Body of pancreas (tissue), 4 donors: Measurements from ENCODE around the gene PSME2.

ENCODE experiments used
- POLR2A ChIP-seq, 3 donors: fragments of 450-650 bp; IDR thresholded peaks; one replicate each; pipeline ENCODE4 v1.6.1; 2016; ENCODE audit warnings: antibody characterized with exemption in 3 of 3, mild to moderate bottlenecking in 2 of 3
- TF ChIP-seq, protein P1 (sequence below), 7 experiments: fragments of 450-650 bp in 4 of 7; fragments of 200-600 bp in 3 of 7; sonication (generic) in 3 of 7; IDR thresholded peaks; one replicate each; pipeline ENCODE4 v1.5.1; 2016 to 2019; ENCODE audit warnings: antibody characterized with exemption in 7 of 7

DNA sequence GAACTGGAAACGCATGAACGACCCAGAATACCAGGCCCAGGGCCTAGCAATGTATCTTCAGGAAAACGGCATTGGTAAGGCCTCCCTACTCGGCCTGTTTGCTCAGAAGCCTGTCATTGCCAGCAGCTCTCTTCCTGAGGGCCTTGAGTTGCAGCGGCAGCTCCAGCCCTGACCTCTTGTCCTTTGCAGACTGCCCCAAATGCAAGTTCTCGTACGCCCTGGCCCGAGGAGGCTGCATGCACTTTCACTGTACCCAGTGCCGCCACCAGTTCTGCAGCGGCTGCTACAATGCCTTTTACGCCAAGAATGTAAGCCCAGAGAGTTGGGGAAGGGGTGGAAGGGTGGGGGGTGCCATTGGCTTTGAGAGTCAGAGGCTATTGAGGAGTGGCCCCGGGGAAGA lies 10.9 kb upstream of the PSME2 start:
- TF ChIP-seq, protein P1, sequence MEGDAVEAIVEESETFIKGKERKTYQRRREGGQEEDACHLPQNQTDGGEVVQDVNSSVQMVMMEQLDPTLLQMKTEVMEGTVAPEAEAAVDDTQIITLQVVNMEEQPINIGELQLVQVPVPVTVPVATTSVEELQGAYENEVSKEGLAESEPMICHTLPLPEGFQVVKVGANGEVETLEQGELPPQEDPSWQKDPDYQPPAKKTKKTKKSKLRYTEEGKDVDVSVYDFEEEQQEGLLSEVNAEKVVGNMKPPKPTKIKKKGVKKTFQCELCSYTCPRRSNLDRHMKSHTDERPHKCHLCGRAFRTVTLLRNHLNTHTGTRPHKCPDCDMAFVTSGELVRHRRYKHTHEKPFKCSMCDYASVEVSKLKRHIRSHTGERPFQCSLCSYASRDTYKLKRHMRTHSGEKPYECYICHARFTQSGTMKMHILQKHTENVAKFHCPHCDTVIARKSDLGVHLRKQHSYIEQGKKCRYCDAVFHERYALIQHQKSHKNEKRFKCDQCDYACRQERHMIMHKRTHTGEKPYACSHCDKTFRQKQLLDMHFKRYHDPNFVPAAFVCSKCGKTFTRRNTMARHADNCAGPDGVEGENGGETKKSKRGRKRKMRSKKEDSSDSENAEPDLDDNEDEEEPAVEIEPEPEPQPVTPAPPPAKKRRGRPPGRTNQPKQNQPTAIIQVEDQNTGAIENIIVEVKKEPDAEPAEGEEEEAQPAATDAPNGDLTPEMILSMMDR (IDR thresholded peaks at IDR 0.05): no peak
- no peak for TF ChIP-seq POLR2A (IDR thresholded peaks at IDR 0.05)
